Heart left ventricle (tissue), 13 donors: ENCODE data around the gene PEX7.

Experiments
- CTCF ChIP-seq, 12 donors: fragments of 200-600 bp; sonication (generic) in 4 of 12; IDR thresholded peaks; one replicate each; pipeline versions ENCODE4 v1.5.0 to v1.8.0; 2018 to 2022; ENCODE audit warnings: antibody characterized with exemption in 12 of 12, mild to moderate bottlenecking in 5 of 12
- POLR2A ChIP-seq, 2 donors: fragments of 450-650 bp; IDR thresholded peaks; one replicate each; pipeline ENCODE4 v1.6.1; 2017; ENCODE audit warnings: antibody characterized with exemption in 2 of 2, mild to moderate bottlenecking in 2 of 2, moderate library complexity in 2 of 2
- donor health status: ischemic (EF 13 %, LVEDD 7.1; RV severe dilation, severe dysfunction).
- donor health status: DM: no; HTN: yes; CAD: no.
- donor health status: DM: no; HTN: no; CAD: no.
- donor health status: ischemic (EF 25% LVEDD 6.9; RV normal size, moderate dysfunction).
- donor health status: ischemic (EF 25% LVEDD 5.7; RV mildly dilated, moderate dysfunction).
- donor health status: ischemic (EF 35%, LVEDD 5.7; RV mildly dilated, moderate dysfunction).
- donor health status: nonischemic (EF 11% LVEDD 7.7; RV severe dilation, severe dysfunction).
- donor health status: DM: yes; HTN: yes; CAD: no.
- donor health status: PGD.
- donor health status: ischemic (EF 29% LVEDD 5.4; RV normal size, mild dysfunction).
- donor health status: nonischemic (EF 23%, LVEDD 6.1; RV moderate dilation, normal function).

GRCh38 chr6:136773473-136773796 lies 49.0 kb upstream of the PEX7 start:
- TF ChIP-seq CTCF (IDR thresholded peaks at IDR 0.05): no peak
- no peak for TF ChIP-seq POLR2A (IDR thresholded peaks at IDR 0.05)
